ENCODE results near the gene DLX6.

DLX6 gene

DNA sequence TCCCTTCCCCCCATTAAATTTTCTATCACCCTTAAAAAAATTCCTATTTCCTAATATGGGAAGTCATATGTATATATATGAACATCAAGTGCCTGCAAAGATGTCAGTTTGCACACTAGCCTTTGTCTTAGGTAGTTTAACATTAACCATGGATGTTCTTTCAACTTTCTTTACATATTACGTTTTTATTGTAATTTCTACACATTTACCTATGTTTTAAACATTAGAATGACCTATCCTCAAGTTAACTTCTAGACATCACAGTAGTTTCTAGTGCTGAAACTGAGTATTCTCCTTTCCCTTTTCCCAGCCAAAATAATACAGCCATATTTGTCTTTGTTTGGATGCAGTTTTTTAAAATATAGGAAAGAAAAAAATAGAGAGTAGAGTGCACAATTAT lies 5.8 kb downstream of the DLX6 start:
- no peak for DNase-seq (ENCODE audit: low spot score)

DNA sequence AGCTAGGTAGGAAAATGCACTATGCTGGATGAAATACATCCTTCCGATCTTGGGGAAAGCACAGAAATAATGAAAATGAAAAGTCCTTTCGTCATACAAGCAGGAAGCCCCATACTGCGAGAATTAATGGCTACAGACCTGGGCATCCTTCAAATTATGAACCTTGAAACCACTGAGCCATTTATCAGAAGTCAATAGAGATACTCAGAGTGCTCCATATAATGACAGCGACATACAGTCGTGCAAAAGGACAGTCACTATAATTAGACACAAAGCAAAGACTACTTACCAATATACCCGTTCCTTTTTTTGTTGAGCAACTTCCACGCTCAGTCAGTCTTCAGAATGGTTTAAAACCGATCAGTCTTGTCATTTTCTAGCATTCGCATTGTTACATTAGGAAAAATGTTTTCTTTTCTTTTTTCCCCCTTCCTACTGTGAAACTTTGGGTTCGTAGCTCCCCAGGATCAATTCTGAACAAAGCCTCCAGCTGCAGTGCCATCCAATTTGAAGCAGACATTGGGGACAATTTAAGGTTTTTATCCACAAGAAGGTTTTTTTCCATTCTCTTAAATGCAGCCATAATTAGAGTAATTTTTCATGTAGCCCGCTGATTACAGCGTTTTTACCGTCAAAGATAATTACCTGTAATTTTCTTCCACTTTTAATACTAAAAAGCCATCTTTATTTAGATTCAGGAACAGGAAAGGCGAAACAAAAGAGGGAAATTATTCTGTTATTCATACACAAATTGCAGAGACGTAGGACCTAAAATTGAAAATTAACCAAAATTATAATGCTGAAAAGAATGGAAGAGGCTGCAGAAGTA lies 6.4 kb downstream of the DLX6 start:
- no peak for DNase-seq (ENCODE audit: low spot score)

DNA sequence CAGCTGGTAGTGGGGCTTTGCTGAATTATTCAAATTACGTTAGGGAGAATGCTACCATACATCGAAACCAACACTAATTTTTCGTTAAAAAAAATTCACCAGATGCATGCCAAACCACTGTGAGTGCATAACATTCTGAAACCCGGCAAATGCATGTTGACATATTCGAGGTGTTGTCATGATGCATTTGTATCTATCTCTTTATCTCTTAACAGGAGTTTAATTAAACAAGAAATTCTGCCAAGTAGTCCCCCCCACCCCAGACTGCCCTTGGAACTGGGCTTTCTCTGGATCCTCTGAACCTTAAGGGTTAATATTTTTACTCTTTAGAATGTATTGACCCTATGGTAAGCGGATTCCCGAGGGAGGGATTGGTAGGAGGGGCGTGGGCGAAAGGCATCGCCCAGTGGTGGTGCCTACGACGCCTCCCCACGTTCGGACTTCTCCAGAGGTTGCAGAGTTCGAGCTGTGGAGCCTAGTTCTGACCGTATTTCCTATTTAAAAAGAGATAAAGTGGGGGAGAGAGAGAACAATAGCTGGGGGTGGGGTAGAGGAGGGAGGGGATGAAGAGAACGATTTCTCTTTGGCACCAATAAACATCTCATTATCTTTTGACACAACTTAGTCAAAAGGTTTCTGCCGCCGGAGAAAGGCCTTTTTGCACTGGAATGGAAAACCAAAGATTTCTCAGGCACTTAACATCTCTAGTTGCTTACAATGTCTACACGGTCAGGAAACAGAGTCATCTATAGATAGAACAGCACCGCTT lies 7.2 kb downstream of the DLX6 start:
- no peak for DNase-seq (ENCODE audit: low spot score)

DNA sequence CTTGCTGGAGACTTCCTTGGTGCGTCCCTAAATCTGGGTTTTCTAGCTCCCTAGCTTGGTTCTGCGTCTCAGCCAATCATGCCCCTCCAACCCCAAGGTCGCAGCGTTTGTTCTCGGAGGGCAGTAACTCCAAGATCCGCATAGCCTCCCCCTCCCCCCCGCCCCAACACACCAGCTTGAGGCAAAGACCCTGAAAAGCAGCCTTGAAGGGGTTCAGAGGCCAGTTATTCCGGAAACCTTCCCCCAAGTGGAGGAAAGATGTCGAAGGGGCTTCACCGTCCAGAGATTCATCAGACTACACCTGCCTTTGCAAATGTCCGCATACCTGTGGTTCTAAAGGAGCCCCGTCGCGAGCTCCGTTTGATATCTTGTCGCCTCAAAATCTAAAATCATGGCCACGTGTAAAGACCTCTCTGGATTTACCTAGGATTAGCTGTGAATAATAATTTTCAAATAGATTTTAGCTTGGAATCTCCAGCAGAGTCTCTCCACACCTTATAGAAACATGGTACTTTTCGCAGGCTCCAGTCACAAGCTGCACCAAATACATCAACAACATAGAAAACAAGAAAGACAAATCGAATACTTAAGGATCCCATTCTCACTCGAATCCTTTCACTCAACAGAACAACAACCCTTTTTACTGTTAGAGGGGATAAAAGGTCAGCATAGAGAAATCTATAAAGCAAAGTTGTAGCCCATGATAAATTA lies 7.9 kb downstream of the DLX6 start:
- no peak for DNase-seq (ENCODE audit: low spot score)

DNA sequence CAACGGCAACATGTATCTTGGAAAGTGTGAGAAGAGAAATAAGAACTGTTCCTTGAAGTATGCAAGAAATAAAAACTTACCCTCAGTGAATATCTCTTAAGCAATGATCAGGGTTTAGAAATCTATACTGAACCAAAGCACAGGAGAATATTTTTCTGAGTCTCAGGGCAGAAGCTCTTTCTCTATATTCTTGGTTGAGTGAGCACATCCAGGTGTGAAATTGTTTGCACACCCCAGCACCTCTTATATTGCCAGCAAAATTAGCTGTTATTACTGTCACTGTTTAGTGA lies 8.4 kb downstream of the DLX6 start:
- DNase-seq (ENCODE audit: low spot score) = no peak

DNA sequence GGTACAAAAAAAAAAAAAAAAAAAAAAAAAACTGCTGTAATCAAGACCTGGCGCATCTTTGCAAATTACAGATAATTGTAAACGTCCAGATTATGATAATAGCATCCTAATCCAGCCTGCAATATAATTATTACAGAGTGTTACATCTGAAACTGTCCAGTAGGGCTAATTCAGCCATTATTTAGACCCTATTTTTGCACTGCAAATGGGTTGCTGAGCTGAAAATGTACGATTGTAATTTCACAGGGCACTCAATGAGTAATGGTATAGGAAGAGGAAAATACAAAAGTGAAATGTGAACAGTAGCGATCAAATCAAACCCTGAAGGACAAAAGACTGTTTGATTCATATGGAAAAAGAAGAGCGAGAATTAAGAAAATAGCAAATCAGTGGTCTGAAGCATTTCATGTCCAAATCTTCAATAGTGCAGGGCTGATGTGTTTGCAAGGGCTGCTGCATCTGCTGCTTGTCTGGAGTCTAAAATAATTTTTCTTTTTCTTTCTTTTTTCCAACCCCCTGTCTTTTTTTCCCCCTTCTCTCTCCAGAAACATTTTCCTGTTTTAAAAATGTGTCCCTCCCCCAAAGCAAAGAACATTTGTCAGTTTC lies 8.9 kb downstream of the DLX6 start:
- no peak for DNase-seq (ENCODE audit: low spot score)

DNA sequence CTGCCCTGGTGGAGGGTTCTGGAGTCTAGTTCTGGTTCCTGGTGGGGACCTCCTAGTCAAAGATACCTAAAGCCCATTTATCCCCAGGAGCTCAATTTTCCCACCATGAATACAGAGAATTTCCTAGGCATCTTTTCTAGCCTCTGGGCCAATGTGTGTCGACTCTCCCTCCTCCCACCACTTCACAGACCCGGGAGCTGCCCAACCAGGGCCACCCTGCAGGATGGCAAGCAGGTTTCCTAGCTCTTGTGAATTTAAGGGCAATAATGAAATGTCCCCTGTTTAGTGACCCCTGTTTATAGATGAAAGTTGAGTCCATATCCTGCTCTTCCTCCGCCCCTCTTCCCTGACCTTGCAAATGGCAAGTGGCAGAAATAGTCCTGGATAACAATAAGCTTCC lies 9.9 kb downstream of the DLX6 start:
- DNase-seq (ENCODE audit: low spot score) = no peak

DNA sequence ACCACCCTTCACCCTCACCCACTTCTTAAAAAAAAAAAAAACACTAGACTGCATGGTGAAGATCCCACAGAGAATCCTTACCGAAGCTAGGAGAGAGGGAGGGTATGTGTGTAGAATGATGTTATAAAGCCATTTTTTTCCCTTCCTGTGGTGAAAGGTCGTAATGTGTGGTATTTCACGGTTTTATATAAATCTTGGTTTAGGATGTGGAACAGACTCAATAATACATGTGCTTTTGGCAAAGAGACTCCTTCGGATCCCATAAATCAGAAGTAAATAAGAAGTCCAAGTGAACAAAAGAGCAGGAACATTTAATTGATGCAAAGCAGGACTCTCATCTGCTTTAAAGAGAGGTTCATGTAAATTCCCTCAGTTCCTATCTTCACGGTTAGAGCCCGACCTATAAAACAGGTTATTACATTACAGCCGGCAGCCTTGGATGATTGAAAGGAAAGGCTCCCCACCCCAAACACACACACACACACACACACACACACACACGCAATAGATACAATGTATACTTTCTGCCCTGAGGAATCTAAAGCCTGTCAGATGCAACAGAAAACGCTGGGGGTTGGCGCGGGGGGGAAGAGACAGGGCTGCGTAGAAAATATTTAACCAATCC lies 10.5 kb downstream of the DLX6 start:
- DNase-seq (ENCODE audit: low spot score) = peak; percentile 76

DNA sequence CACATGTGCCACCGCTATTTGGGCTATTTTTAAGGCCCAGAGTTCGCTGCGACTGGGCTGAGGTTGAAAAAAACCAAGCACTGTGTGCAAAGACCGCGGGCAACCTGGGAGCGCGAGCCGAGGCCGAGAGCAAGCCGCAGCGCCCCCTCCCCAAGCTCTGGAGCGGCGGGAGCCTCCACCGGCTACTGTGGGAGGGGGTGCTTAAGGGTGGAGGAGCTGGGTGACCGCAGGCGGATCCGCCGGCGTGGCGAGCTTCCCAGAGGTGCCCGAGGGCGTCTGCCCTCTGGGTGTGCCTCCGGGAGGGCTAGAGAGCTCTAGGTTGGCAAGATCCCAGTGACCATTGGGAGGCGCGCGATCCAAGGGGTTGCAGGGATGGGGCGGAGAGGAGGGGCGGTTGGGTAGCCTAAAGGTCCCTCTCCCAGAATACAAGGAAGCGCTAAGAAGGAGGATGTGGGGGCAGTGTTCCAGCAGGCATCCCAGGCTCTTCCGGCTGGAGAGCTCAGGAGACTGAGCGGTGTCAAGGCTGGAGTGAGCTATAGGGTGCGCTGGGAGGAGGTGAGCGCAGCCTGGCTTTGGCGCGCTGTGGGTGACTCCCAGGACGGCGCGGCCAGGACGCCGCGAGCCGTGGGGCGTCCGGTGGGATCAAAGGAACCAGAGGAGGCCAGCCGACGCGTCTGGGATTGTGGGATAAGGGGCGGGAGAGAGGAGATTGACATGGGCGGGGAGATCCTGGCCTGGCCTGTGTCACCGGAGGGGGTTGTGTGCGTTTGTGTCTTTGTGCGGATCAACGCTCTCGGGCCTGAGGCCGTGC lies 11.2 kb downstream of the DLX6 start:
- DNase-seq (ENCODE audit: low spot score) = peak; percentile 91

DNA sequence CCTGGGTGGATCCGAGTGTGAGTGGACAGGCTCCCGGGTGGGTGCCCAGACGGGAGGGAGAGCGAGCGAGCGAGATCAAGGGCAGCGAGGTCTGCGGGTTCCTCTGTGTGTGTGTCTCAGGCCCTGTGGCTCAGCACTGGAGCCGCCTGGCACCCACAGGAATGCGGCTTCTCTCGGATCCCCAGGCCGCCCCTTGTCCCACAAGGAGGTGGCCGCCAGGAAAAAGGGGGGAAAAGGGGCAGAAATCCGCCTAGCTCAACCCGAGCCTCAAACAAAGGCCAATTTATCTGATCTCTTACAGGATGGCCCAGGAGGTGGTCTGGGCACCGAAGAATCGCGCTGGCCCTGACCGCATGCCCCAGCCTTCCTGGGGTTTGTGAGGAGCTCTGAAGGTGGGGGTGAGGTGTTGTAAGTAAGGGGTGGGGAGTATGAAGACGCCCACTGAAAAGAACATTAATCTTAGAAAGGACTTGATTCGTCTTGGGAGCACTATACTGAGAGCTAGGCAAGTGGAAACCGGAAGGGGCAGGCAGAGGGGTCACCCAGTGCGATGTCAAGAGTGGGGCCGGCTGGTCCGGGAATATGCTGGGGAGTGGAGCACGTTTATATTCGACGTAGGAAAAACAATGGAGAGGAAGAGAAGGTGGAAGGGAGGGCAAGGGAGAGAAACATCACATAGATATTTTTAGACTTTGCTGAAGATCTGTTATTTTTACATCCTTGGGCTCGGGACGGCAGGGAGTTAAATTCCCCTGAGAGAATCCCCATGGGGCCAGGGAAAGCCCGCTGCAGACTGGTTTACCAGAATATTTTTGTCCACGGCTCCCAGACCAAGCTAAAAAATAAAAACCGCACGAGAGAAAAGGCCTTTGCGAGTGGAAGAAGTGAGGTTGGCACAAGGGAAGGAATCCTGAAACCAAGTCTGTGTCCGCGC lies 12.1 kb downstream of the DLX6 start:
- DNase-seq (ENCODE audit: low spot score) = no peak

DNA sequence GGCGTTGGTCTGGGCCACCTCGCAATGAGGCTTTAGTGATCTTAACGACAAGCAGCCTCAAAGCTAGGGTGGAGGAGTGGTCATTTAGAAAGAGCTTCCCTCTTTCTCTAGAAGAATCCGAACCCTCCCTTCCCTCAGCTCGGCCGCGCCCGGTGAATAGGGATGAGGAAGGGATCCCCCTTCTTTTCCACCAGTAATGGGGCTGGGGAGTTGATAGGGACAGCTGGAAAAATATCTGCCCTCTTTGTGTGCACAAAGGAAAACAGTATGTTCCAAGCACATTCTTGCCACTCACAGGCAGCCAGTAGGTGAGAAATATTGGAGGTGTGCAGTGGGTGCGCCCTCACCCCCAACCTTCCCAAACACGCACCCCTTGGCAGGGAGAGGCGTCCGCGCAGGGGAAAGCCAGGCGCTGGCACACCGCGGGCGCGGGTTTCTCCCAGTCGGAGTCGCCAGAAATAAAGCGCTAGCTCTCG lies 12.8 kb downstream of the DLX6 start:
- no peak for DNase-seq (ENCODE audit: low spot score)

DNA sequence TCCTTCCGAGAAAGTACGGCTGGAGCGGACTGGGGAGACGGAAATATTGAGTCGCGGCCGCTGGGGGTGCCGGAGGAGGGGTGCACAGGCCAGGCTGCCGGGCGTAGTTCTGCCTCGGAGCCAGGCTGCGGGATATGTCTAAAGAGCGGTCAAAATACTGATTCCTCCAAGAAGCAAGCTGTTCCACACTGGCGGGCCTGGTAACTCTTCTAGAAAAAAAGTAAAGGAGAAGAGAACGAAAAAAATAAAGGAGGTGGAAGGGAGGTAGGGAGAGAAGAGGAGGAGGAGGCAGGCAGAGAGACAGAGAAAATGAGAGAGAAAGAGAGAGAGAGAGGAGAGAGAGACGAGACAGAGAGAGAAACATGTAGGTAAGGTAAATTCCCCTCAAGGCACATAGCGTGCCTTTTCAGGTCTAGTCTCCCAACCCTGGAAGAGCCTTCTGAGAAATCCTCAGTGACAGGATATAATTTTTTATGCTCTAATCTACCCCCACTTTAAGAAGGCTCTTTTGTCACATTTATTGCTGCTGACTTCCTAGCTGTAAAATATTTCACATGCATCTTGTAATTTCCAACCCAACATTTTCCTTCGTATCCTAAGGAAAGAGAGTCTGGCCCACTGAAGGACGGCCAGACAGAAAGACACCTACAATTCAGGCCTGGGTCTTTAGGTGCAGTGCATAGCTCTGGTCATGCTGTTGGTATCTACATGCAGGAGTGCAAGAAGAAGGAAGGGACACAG lies 13.6 kb downstream of the DLX6 start:
- DNase-seq (ENCODE audit: low spot score) = no peak

DNA sequence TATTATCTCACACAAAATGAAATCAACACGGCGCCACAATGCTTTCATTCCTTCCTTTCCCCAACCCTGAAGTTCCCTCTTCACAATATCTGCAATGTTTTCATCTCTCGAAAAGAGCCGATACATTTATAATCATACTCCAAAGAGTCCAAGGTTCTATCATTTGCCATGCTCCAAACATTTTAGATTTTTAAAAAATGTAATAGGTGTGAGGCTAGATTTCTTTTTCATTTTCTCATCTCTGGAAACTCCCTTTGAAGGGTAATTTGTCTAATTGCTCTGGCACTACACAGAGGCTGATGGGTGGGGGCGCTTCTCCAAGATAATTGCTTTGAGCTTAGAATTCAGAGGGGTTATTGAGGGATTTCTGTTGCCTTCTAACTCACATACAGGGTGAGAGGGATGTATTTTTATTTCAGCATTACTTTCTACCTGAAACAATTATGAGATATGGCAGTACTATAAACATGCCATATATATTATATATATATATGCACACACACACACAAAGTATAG lies 14.4 kb downstream of the DLX6 start:
- no peak for DNase-seq (ENCODE audit: low spot score)

DNA sequence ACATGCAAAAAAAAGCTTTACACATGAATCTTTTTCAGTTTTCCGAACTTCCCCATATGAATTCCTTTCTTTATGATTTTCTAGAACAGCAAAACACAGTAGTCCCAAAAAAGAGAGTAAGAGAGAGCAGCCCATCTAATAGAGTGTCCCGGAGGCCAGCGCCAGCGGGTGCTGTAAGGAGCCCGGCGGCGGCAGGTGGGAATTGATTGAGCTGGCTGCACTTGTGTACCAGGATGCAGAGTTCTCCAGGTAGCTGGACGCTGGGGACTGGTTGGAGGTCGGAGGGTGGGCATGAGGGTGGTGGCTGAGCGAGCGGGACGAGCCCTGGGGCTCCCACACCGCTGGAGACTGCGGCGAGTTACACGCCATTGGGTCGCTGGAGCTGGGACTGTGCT lies 15.2 kb downstream of the DLX6 start:
- DNase-seq (ENCODE audit: low spot score) = no peak

DNA sequence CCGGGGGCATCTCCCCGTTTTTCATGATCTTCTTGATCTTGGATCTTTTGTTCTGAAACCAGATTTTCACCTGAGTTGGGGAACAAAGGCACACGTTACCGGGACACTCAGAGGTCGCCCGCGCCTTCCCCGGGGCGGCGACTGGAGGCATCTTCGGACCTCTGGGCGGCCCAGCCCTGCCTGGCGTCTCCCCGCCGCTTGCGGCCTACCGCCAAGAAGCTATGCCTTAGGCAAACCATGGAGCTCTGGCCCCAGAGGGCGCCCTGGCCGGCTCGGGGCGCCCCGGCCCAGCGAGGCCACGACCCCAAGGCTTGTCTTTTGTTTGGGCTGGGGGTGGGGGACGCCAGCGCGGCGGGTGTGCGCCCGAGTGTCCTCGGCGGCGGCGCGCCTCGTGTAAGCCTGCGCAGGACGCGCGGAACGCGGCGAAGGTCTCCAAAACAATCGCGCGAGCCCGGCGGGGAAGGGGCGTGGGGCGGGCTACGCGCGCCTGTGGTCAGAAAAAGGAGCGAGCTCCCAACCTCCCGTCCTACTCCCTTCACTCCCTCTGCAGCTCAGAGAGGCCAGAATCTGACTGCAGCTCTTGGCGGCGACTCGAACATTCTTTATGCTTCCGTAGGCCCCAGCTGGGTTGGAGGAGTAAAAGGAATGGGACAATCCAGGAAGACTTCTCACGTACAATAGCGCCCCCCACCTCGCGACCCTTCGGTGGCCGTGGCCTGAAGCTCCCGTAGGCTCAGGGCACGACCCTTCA lies 15.8 kb downstream of the DLX6 start:
- no peak for DNase-seq (ENCODE audit: low spot score)

DNA sequence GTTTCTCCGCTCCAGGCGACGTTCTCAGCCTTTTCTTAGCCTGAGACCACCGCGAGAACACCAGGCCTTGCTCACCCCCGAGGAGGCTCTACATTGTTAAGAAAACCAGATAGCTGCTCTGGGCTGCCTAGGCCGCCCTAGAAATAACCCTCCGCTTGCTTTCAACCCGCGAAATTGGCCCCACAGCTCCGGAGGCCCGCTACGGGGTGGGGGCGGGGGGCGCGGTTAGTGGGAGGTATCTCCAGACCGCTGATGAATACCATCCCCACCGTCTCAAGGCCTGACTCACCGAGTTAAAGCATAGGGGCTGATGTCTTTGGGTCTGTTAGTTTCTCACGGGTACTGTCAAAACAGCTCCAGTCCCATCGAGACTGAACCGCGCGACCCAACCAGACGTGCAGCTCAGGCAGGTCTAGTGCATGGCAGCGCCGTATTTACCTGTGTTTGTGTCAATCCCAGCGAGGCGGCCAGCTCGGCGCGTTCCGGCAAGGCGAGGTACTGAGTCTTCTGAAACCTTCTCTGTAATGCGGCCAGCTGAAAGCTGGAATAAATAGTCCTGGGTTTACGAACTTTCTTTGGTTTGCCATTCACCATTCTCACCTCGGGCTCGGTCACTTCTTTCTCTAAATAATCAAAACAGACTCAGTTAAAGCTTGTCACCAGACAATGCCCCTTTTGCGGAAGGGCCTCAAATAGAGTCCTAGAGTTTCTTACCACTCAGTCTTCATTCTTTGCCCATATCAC lies 16.6 kb downstream of the DLX6 start:
- no peak for DNase-seq (ENCODE audit: low spot score)

DNA sequence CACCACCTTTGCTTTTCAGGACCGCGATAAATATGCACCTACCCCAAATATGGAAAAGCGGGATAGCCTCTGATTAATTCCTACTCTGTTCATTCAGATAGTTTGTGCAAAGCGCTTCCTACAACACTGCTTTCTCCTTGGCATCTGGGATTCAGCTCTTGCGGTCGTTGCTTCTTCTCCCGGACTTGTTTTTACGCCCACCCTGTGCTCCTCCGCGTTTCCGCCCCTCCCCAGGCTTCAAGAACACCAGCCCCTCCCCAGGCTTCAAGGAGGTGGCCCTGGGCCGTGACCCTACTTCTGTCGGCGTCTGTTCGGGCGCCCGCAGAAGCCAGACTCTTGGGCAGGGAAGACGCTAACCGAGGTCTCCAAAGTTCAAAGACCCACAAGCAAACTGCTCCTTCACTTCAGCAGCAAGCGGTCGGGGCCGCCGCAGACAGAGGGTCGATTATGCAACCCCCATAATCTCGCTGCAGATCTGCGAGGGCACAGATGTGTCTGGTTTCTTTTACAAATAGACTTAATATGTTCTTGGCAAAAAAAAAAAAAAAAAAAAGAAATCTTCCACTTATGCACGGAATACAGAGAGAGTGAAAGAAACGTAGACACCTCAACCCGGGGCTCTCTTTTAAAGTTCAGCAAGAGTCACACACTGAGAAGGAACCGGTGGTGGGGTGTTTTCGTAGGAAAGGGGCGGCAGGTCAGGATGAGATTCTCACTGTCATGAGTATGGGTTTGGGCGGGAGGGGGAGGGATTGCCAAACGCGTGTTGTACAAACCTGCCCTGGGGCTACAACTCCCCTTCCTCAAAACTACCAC lies 17.3 kb downstream of the DLX6 start:
- no peak for DNase-seq (ENCODE audit: low spot score)
